NCI-H1105 treated with DMSO at 0.1 percent for 48 hours (cell line): ENCODE measurements around the gene USHBP1.

Experiments
- DNase-seq: peaks from one replicate; lab custom pipeline; 2025; lab: John Stamatoyannopoulos, UW

Gene USHBP1

DNA sequence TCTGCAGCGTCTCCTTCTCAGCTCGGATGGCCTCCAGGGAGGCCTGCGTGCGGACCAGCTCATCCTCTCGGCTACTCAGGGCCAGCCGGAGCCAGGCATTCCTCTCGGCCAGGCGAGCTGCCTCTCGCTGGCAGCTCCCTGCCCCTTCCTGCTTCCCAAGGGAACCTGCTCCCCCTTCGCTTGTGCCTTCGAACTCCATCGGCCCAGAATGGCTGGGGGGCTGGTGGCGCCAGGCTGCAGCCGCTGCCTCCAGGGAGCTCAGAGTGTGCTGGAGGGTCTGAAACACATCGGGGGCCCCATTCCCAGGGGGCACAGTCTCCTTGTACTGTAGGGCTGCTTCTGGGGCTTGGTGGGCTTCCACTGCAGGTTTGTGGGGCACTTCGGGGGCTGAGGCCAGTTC, 2.0 kb downstream of the USHBP1 start:
- DNase-seq = no peak

DNA sequence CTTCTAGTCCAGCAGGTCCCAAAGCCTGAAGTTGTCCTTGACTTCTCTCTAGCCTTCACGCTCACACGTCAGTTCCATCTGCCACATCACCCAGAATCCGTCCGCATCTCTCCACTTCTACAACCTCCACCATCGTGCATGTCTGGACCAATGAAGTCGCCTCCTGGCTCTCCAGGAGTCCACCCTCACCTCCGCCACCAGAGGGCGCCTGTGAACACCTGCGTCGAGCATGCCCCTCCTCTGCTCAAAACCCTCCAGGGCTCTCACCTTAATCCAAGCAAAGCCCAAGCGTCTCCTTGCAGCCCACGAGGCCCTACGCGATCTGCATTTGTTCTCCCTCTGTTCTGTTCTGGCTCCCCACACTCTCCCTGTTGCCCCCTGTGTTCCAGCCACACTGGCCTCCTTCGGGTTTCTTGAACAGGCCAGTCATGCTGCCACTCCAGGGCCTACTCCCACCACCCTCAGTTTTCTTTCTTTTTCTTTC, 3.7 kb downstream of the USHBP1 start:
- DNase-seq = peak; percentile 88

- no peak for DNase-seq
Observed at GRCh38 chr19:17259934-17260333, 4.6 kb downstream of the USHBP1 start.

- no peak for DNase-seq
Observed at GRCh38 chr19:17259118-17259780, 5.3 kb downstream of the USHBP1 start.

- DNase-seq = no peak
Observed at GRCh38 chr19:17256130-17256529, 8.4 kb downstream of the USHBP1 start.

GRCh38 chr19:17255150-17255621, 9.4 kb downstream of the USHBP1 start:
- DNase-seq = no peak

DNA sequence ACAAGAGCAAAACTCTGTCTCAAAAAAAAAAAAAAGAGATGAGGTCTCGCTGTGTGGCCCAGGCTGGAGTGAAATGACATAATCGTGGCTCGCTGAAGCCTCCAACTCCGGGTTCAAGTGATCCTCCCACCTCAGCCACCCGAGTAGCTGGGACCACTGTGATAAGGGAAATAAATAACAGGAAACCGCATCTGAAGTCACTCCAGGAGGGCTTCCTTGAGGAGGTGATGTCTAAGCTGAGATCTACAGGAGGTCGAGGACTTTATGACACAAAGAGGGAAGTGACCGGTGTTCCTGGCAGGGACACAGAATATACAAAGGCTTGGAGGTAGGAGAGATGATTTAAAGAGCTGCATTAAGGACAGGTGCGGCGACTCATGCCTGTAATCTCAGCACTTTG, 9.9 kb downstream of the USHBP1 start:
- DNase-seq = no peak

DNA sequence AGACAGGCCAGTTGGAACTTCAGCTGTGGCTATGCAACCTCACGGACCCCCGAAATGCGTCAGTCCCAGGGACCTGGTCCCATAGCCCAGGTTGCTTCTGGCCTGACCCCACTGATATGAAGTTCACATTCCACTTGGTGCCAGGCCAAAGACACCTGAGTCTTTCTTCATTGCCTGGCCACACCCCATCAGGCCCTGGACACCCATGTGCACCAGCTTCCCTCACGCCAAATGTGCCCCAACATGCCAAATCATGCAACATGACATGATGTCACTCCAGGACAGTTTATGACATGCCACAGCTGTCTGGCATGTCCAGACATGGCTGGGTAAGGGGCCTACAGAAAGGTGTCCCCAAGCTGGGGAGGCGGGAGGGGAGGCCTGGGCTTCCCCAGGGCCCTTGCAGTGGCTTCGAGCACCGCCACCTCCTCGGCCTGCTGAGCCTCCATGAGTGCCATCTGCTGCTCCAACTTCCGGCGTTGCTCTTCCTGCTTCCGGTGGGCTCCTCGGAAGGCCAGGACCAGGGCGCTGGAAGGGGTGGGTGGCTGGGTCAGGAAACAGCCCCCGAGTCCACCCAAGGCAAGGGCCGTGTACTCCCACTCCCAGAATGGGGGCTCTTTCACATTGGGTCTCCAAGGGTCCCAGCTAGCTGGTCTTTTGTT, 14.5 kb downstream of the USHBP1 start:
- no peak for DNase-seq

- peak; percentile 22 for DNase-seq
Observed at GRCh38 chr19:17248011-17248776, 16.4 kb downstream of the USHBP1 start.

DNA sequence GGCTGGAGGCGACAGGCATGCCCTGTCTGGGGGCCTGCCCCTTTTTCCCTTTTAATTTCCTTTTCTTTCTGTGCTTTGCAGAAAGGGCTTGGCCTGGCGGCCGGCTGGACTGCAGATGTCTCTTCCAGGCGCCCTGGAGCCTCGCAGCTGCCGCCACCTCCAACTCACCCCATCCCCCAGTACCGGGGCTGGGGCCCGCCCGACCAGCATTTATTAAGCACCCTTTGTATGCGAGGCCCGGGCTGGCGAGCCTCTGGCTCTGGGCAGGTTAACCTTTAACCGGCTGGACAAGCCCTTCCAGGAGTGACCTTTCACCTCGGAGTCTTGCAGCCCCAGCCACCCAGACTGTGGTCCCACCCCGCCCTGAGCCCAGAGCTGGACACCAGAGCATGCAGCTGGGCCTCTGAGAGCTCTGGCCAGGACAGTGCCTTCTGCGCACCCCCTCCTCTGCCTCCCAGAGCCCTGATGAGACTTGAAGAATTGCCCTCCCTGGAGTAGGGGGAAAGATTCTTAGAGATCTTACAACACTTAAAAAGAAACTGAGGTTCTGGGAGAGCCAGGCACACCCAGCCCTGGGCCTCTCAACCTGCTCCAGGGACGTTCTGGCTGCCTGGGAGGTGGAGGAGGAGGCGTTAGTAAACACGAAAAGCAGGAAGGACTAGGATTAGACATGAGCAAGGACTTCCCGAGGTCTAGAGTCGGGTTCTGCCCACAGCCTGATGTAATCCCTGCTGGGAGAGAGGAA, 17.7 kb downstream of the USHBP1 start:
- peak; percentile 41 for DNase-seq

DNA sequence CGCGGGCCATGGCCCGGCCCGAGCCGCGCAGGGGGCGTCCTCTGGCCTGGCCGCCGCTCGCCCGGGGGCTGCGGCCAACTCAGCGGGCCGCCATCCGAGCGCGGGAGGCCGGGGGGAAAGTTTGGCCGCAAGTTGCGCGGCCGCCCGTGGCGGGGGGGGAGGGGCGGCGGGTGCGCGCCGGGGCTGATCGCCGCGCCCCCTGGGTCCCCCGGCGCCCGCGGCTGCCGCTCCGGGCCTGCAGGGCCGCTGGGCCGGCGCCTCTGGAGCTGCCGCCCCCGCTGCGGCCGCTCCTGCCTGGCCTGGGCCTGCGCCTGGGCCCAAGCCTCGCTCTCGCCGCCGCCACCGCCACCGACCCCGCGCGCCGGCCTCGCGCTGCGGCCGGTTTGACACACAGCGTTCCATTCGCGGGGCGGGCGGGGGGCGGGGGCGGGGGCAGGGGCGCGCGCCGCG, 19.0 kb downstream of the USHBP1 start, which contains the start of gene NR2F6:
Gene NR2F6 (minus strand): TSS at position 385 of the 450 bp plus-strand sequence. CDS start 699 bp downstream, outside the sequence.
- no peak for DNase-seq

- peak; percentile 2 for DNase-seq
Observed at GRCh38 chr19:17244618-17245534, 19.7 kb downstream of the USHBP1 start.

- no peak for DNase-seq
Observed at GRCh38 chr19:17243830-17244617, 20.5 kb downstream of the USHBP1 start.

DNA sequence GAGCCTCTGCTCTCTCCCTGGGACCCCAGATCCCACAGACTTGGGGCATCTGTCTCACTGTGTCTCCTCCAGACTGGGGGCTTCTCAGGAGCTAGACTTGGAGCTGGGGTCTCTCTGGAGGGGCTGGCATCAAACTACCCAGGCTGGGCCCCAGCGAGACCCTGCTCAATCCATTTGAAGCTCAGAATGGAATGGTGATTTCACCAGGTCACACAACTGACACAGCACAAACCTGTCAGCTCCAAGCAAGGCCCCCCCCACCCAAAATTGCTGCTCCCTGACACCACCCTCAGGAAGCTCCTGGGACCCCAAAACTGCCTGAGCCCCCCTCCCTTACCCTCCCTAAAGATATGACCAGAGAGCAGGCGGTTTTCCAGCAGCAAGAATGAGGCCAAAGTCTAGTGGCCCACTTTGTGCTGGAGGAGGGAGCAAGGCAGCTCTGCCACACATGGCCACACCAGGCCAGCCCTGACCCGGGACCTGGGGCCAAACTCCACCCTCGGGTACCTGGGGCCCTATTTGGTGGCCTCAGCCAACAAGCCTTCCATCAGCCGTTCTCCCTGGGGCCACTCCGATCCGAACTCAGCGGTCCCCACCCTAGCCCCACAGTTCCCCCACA, 21.2 kb downstream of the USHBP1 start:
- DNase-seq = no peak

GRCh38 chr19:17242431-17243208, 21.9 kb downstream of the USHBP1 start:
- DNase-seq = no peak

- DNase-seq = no peak
Observed at GRCh38 chr19:17240826-17241399, 23.6 kb downstream of the USHBP1 start.

DNA sequence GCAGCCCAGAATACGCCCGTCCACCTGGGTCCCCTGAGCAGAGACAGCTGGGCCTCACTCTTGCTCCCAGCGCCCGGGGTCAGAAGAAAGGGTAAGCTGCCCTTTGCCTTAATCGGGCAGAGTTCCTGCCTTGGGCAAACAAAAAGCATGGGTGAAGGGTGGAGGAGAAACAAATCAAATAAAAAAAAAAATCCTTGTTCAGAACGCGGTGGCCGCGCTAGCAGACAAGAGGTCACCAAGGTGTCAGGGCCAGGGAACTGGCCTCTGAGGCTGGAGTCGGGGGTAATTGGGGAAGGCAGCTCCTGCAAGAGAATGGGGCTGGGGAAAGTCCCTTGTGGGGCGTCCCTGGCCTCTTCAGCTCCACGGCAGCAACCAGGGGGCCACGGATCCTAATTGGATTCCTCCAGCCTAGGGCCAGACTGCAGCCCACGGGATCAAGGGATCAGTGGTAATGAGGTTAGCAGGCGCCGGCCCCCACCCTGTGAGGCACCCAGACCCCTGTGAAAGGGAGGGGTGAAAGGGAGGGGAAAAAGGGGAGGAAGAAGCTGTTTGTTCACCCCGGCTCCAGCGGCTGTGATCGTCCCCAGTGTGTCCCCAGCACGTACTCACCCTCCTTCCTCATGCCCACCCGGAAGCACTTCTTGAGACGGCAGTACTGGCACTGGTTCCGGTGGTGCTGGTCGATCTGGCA, 24.3 kb downstream of the USHBP1 start:
- DNase-seq = no peak
